IMR-90 (cell line): ENCODE results near the gene HDC.

ENCODE experiments used
- BHLHE40 ChIP-seq: fragments of 150-350 bp; IDR thresholded peaks from 2 replicates; pipeline ENCODE4 v1.6.1; 2016; ENCODE audit warnings: mild to moderate bottlenecking, low read depth, low read length
- MAFK ChIP-seq: IDR thresholded peaks from 2 replicates; pipeline ENCODE4 v1.6.1; 2012; ENCODE audit warnings: low read depth, low read length, improper control_type of control experiment
- TF ChIP-seq, protein P1 (sequence below): conservative IDR thresholded peaks from 2 replicates; pipeline ENCODE4 v1.5.1; 2012; ENCODE audit warnings: mild to moderate bottlenecking, low read depth, low read length, improper control_type of control experiment
- TF ChIP-seq, protein P2 (sequence below): fragments of 150-350 bp; IDR thresholded peaks from 2 replicates; pipeline ENCODE4 v1.6.1; 2016; ENCODE audit warnings: low read depth, mild to moderate bottlenecking, low read length, moderate library complexity, borderline replicate concordance
- TF ChIP-seq, protein P3 (sequence below): fragments of 150-350 bp; IDR thresholded peaks from 2 replicates; pipeline ENCODE4 v1.6.1; 2017; ENCODE audit warnings: mild to moderate bottlenecking, antibody characterized with exemption, low read length, low read depth

DNA sequence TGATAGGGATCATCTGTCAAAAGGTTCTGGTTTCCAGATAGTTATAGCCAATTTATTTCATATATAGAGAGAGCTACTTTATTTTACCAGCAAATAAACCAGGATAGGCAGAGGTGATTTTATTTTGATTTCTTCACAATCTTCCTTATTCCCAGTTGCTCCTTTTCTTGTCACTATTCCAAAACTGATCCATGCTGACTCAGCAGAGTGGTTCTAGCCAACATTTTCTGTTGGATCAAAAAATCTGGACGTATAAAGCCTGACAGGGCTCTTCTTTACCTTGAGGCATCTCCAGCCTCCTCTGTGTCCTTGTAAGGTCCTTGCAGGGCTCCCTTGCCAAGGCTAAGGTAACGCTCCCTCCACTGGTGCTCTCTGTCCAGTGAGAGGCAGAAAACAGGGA, 15.8 kb downstream of the HDC start:
- TF ChIP-seq, protein P1, sequence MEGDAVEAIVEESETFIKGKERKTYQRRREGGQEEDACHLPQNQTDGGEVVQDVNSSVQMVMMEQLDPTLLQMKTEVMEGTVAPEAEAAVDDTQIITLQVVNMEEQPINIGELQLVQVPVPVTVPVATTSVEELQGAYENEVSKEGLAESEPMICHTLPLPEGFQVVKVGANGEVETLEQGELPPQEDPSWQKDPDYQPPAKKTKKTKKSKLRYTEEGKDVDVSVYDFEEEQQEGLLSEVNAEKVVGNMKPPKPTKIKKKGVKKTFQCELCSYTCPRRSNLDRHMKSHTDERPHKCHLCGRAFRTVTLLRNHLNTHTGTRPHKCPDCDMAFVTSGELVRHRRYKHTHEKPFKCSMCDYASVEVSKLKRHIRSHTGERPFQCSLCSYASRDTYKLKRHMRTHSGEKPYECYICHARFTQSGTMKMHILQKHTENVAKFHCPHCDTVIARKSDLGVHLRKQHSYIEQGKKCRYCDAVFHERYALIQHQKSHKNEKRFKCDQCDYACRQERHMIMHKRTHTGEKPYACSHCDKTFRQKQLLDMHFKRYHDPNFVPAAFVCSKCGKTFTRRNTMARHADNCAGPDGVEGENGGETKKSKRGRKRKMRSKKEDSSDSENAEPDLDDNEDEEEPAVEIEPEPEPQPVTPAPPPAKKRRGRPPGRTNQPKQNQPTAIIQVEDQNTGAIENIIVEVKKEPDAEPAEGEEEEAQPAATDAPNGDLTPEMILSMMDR = no peak
- peak; percentile 95 for TF ChIP-seq MAFK
- TF ChIP-seq, protein P2, sequence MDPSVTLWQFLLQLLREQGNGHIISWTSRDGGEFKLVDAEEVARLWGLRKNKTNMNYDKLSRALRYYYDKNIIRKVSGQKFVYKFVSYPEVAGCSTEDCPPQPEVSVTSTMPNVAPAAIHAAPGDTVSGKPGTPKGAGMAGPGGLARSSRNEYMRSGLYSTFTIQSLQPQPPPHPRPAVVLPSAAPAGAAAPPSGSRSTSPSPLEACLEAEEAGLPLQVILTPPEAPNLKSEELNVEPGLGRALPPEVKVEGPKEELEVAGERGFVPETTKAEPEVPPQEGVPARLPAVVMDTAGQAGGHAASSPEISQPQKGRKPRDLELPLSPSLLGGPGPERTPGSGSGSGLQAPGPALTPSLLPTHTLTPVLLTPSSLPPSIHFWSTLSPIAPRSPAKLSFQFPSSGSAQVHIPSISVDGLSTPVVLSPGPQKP = no peak
- TF ChIP-seq, protein P3, sequence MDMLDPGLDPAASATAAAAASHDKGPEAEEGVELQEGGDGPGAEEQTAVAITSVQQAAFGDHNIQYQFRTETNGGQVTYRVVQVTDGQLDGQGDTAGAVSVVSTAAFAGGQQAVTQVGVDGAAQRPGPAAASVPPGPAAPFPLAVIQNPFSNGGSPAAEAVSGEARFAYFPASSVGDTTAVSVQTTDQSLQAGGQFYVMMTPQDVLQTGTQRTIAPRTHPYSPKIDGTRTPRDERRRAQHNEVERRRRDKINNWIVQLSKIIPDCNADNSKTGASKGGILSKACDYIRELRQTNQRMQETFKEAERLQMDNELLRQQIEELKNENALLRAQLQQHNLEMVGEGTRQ = no peak
- TF ChIP-seq BHLHE40 = no peak
